HepG2 (cell line): ENCODE data around the gene SCO1.

Source experiments
- ADNP ChIP-seq: sonication (generic); formaldehyde crosslinking; IDR thresholded peaks from 2 replicates; pipeline ENCODE4 v1.4.0; 2020; ENCODE audit warnings: missing genetic modification reagents
- ARID2 ChIP-seq: sonication (generic); formaldehyde crosslinking; IDR thresholded peaks from 2 replicates; pipeline ENCODE4 v1.8.1; 2022; ENCODE audit warnings: mild to moderate bottlenecking, missing genetic modification reagents, borderline replicate concordance
- EZH2 ChIP-seq: conservative IDR thresholded peaks from 2 replicates; pipeline ENCODE4 v1.6.1; 2012; ENCODE audit warnings: mild to moderate bottlenecking, low read depth, low read length, moderate library complexity
- PTBP1 ChIP-seq: fragments of 200-400 bp; formaldehyde crosslinking; IDR thresholded peaks from 2 replicates; pipeline ENCODE4 v1.6.1; 2018; ENCODE audit warnings: low read length, low read depth; ENCODE audit not compliant: poor library complexity, severe bottlenecking
- REPIN1 ChIP-seq: sonication (generic); formaldehyde crosslinking; IDR thresholded peaks from 2 replicates; pipeline ENCODE4 v1.8.0; 2022; ENCODE audit warnings: missing genetic modification reagents, low read depth, mild to moderate bottlenecking, borderline replicate concordance
- RNF2 ChIP-seq: fragments of 450-650 bp; conservative IDR thresholded peaks from 2 replicates; pipeline ENCODE4 v1.6.1; 2016; ENCODE audit warnings: low read depth
- SMAD3 ChIP-seq: sonication (generic); formaldehyde crosslinking; IDR thresholded peaks from 2 replicates; pipeline ENCODE4 v1.4.0; 2020; ENCODE audit warnings: missing genetic modification reagents
- TCF12 ChIP-seq, 2 experiments: fragments of 450-650 bp in 1 of 2; sonication (generic) in 1 of 2; formaldehyde crosslinking in 1 of 2; IDR thresholded peaks; 2 replicates each; pipeline versions ENCODE4 v1.6.1 to v1.8.0; 2017 to 2022; ENCODE audit warnings: antibody characterized with exemption in 1 of 2, mild to moderate bottlenecking in 1 of 2, missing genetic modification reagents in 1 of 2, moderate library complexity in 1 of 2
- TRIM24 ChIP-seq: sonication (generic); formaldehyde crosslinking; IDR thresholded peaks from 2 replicates; pipeline ENCODE4 v1.8.0; 2022; ENCODE audit warnings: mild to moderate bottlenecking, missing genetic modification reagents
- ZNF3 ChIP-seq: IDR thresholded peaks from 2 replicates; pipeline ENCODE4 v1.7.0; 2017; ENCODE audit warnings: inconsistent platforms
- ZNF431 ChIP-seq: sonication (generic); formaldehyde crosslinking; IDR thresholded peaks from 2 replicates; pipeline ENCODE4 v1.9.0; 2022; ENCODE audit warnings: missing genetic modification reagents, low read depth, mild to moderate bottlenecking, borderline replicate concordance
- TF ChIP-seq, protein P1 (sequence below): IDR thresholded peaks from 2 replicates; pipeline ENCODE4 v1.6.1; 2012; ENCODE audit warnings: inconsistent platforms
- TF ChIP-seq, protein P2 (sequence below): sonication (generic); formaldehyde crosslinking; IDR thresholded peaks from 2 replicates; pipeline ENCODE4 v1.5.0; 2020; ENCODE audit warnings: mild to moderate bottlenecking, missing genetic modification reagents, moderate library complexity
- TF ChIP-seq, protein P3 (sequence below): IDR thresholded peaks from 2 replicates; pipeline ENCODE4 v1.6.1; 2016; ENCODE audit warnings: low read depth, missing genetic modification reagents, missing compliant biosample characterization

DNA sequence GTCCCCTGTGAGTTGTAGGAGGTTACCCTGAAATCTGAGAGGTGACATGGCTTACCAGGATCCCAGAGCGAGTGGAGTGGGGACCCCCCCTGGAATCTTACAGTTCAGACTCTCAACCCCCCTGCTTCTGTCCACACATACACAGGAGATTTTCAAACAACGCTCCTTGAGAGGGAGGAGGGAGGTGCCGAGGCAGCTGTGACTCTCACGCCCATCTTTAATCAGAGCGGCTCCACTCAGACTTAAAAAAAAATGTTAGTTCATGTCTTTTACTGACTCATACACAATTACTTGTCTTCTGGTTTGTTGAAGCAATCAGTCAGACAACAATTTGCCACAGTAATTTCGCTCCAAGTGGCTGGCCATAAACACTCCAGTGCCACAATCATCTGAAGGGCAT is 47.9 kb upstream of the SCO1 start:
- TF ChIP-seq TRIM24 (CRISPR knock-in tag) = no peak
- no peak for TF ChIP-seq SMAD3 (CRISPR knock-in tag)
- no peak for TF ChIP-seq ADNP (CRISPR knock-in tag)
- TF ChIP-seq, protein P1, sequence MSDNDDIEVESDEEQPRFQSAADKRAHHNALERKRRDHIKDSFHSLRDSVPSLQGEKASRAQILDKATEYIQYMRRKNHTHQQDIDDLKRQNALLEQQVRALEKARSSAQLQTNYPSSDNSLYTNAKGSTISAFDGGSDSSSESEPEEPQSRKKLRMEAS = no peak
- TF ChIP-seq, protein P2, sequence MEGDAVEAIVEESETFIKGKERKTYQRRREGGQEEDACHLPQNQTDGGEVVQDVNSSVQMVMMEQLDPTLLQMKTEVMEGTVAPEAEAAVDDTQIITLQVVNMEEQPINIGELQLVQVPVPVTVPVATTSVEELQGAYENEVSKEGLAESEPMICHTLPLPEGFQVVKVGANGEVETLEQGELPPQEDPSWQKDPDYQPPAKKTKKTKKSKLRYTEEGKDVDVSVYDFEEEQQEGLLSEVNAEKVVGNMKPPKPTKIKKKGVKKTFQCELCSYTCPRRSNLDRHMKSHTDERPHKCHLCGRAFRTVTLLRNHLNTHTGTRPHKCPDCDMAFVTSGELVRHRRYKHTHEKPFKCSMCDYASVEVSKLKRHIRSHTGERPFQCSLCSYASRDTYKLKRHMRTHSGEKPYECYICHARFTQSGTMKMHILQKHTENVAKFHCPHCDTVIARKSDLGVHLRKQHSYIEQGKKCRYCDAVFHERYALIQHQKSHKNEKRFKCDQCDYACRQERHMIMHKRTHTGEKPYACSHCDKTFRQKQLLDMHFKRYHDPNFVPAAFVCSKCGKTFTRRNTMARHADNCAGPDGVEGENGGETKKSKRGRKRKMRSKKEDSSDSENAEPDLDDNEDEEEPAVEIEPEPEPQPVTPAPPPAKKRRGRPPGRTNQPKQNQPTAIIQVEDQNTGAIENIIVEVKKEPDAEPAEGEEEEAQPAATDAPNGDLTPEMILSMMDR (CRISPR knock-in tag) = no peak
- no peak for TF ChIP-seq REPIN1 (CRISPR knock-in tag)
- no peak for TF ChIP-seq TCF12 (IDR thresholded peaks at IDR 0.05)
- TF ChIP-seq TCF12 (CRISPR knock-in tag; IDR thresholded peaks at IDR 0.05) = no peak
- no peak for TF ChIP-seq ZNF431
- TF ChIP-seq RNF2 = no peak
- no peak for TF ChIP-seq ARID2 (CRISPR knock-in tag)
- no peak for TF ChIP-seq PTBP1
- no peak for TF ChIP-seq EZH2
- TF ChIP-seq, protein P3, sequence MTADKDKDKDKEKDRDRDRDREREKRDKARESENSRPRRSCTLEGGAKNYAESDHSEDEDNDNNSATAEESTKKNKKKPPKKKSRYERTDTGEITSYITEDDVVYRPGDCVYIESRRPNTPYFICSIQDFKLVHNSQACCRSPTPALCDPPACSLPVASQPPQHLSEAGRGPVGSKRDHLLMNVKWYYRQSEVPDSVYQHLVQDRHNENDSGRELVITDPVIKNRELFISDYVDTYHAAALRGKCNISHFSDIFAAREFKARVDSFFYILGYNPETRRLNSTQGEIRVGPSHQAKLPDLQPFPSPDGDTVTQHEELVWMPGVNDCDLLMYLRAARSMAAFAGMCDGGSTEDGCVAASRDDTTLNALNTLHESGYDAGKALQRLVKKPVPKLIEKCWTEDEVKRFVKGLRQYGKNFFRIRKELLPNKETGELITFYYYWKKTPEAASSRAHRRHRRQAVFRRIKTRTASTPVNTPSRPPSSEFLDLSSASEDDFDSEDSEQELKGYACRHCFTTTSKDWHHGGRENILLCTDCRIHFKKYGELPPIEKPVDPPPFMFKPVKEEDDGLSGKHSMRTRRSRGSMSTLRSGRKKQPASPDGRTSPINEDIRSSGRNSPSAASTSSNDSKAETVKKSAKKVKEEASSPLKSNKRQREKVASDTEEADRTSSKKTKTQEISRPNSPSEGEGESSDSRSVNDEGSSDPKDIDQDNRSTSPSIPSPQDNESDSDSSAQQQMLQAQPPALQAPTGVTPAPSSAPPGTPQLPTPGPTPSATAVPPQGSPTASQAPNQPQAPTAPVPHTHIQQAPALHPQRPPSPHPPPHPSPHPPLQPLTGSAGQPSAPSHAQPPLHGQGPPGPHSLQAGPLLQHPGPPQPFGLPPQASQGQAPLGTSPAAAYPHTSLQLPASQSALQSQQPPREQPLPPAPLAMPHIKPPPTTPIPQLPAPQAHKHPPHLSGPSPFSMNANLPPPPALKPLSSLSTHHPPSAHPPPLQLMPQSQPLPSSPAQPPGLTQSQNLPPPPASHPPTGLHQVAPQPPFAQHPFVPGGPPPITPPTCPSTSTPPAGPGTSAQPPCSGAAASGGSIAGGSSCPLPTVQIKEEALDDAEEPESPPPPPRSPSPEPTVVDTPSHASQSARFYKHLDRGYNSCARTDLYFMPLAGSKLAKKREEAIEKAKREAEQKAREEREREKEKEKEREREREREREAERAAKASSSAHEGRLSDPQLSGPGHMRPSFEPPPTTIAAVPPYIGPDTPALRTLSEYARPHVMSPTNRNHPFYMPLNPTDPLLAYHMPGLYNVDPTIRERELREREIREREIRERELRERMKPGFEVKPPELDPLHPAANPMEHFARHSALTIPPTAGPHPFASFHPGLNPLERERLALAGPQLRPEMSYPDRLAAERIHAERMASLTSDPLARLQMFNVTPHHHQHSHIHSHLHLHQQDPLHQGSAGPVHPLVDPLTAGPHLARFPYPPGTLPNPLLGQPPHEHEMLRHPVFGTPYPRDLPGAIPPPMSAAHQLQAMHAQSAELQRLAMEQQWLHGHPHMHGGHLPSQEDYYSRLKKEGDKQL = no peak
- TF ChIP-seq ZNF3 (CRISPR knock-in tag) = no peak
